Measurements from ENCODE around the gene MYMX. TPM values are rescaled to one million over a fixed set of nuclear protein-coding genes. Genes with fewer than 3 reads are reported as not detected.

Gene MYMX
- polyA plus RNA-seq, 3 donors = not detected

DNA sequence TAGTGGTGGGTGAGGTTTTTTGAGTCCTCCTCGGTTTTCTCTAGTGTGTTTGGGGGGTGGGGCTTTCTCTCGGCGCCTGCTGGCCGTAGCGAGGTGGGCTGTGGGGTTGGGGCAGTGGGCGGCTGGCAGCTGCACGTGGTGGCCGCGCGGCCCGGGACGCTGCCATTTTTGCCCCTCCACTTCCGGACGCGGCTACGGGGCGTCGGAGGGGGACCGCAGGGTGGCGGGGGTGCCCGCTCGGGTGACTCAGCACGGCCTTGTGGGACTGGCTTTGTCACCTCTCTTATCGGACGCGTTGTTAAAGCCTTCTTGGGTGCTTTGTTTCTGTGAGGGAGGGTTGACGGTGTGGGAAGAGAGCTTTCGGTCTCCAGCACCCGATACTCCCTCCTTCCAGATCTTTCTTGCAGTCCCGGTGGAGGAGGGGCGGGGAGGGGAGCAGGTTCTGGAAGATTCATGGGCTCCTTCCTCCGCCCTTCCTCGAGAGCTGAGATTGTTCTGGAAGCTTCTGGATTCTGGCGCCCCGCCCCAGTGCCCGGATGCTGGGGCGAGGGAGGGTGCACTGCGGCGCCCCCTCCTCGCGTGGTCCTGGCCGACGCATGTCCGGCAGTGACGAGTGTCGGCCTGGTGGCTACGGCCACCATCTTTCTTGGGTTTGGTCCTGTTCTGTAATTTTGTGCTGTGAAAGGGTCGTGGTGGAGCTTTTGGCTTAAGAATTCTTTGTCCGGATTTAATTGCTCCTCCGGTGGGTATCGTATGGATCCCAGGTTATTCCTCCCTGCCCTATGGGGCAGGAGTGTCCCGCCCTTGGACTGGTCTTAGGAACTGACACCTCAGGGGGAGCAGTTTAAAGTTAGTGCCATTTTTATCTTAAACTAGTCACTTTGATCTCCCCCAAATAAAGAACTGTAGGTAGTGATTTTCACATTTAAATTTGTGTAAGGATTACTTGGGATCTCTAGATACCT, 30.9 kb downstream of the MYMX start:
- DNase-seq = peak; percentile 76 to 92 (median 83)
- intact Hi-C loops (cut with micrococcal nuclease) = loop anchor here in 1 of 2 donors (5.0 kb wide), 1 partner anchor 620 kb away; the partner anchor contains the start of gene GTPBP2
- Histone ChIP-seq H4K20me1 (ENCODE audit: insufficient read depth, low read length) (peaks cover 54% of the 10 kb centered on the region), H3K9me3 (replicated peaks in 1 of 2; ENCODE audit: control insufficient read depth in 1 of 2, insufficient read depth in 1 of 2, low read length in 2 of 2) (no peaks in the 10 kb centered on the region), H3K27me3 (ENCODE audit: control insufficient read depth in 2 of 2, insufficient read depth in 2 of 2, low read length in 2 of 2) (no peaks in the 10 kb centered on the region), H3K4me1 (ENCODE audit: control insufficient read depth in 1 of 2, insufficient read depth in 2 of 2, low read length in 2 of 2) (peaks cover 19 to 36% of the 10 kb centered on the region in 2 donors), H3K4me3 (replicated peaks in 1 of 3; ENCODE audit: low read depth in 2 of 3, low read length in 3 of 3) (peak overlapping the region; percentile 69 to 100 (median 99)), H3K79me2 (ENCODE audit: insufficient read depth, low read length) (peaks cover 42% of the 10 kb centered on the region), H3K4me2 (replicated peaks; ENCODE audit: extremely low read depth, low read length, poor library complexity, severe bottlenecking) (peak overlapping the region; percentile 95), H2AFZ (ENCODE audit: insufficient read depth, low read depth, low read length, poor library complexity, severe bottlenecking) (peak overlapping the region; percentile 52), H3K36me3 (replicated peaks in 1 of 2; ENCODE audit: control insufficient read depth in 1 of 2, insufficient read depth in 2 of 2, low read length in 2 of 2) (peaks cover 33 to 41% of the 10 kb centered on the region in 2 donors), H3K27ac (ENCODE audit: low read depth in 1 of 2, low read length in 2 of 2) (peak overlapping the region; percentile 90 to 93), H3K9ac (ENCODE audit: insufficient read depth, low read length, poor library complexity, severe bottlenecking) (peak overlapping the region; percentile 87)
- Mint-ChIP-seq H3K4me3 (peak overlapping the region; percentile 96 to 98), H3K9me3 (peaks cover 0 to 2% (median 0%) of the 10 kb centered on the region in 7 donors), H3K27ac (peak overlapping the region; percentile 94 to 97 (median 96)), H3K27me3 (ENCODE audit: low read depth in 3 of 3) (peaks cover 0 to 7% (median 0%) of the 10 kb centered on the region in 3 donors), H3K4me1 (peaks cover 29% of the 10 kb centered on the region), H3K36me3 (peaks cover 42 to 43% of the 10 kb centered on the region in 2 donors)
- under 1% methylated on average over 33 of the region's 52 CpGs for WGBS (ENCODE audit: insufficient coverage)
- TF ChIP-seq, protein P1, sequence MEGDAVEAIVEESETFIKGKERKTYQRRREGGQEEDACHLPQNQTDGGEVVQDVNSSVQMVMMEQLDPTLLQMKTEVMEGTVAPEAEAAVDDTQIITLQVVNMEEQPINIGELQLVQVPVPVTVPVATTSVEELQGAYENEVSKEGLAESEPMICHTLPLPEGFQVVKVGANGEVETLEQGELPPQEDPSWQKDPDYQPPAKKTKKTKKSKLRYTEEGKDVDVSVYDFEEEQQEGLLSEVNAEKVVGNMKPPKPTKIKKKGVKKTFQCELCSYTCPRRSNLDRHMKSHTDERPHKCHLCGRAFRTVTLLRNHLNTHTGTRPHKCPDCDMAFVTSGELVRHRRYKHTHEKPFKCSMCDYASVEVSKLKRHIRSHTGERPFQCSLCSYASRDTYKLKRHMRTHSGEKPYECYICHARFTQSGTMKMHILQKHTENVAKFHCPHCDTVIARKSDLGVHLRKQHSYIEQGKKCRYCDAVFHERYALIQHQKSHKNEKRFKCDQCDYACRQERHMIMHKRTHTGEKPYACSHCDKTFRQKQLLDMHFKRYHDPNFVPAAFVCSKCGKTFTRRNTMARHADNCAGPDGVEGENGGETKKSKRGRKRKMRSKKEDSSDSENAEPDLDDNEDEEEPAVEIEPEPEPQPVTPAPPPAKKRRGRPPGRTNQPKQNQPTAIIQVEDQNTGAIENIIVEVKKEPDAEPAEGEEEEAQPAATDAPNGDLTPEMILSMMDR (IDR thresholded peaks at IDR 0.05) = no peak

DNA sequence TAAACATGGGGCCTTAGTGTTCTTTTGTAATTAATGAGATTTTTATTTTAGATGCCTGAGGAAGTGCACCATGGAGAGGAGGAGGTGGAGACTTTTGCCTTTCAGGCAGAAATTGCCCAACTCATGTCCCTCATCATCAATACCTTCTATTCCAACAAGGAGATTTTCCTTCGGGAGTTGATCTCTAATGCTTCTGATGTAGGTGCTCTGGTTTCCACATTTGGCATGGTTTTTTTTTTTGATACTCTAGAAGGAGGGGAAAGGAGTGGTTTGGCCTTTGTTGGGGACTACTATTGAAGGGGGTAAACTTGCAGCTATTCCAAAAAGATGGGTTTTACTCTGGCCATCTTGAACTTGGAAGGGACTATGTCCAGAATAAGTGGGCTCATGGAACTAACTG, 31.9 kb downstream of the MYMX start:
- no peak for DNase-seq
- H3K4me1 ChIP-seq (ENCODE audit: control insufficient read depth in 1 of 2, insufficient read depth in 2 of 2, low read length in 2 of 2) = peaks cover 19 to 36% of the 10 kb centered on the region in 2 donors

More for the DNA sequence above, 31.9 kb downstream of the MYMX start:
- Histone ChIP-seq H2AFZ (ENCODE audit: insufficient read depth, low read depth, low read length, poor library complexity, severe bottlenecking) (no peak overlapping the region), H3K79me2 (ENCODE audit: insufficient read depth, low read length) (peaks cover 42% of the 10 kb centered on the region), H3K9me3 (replicated peaks in 1 of 2; ENCODE audit: control insufficient read depth in 1 of 2, insufficient read depth in 1 of 2, low read length in 2 of 2) (no peaks in the 10 kb centered on the region), H3K9ac (ENCODE audit: insufficient read depth, low read length, poor library complexity, severe bottlenecking) (no peak overlapping the region), H3K4me3 (replicated peaks in 1 of 3; ENCODE audit: low read depth in 2 of 3, low read length in 3 of 3) (peak overlapping the region in 2 of 3 experiments; percentile 69 to 100), H3K4me2 (replicated peaks; ENCODE audit: extremely low read depth, low read length, poor library complexity, severe bottlenecking) (peak overlapping the region; percentile 95), H3K27me3 (ENCODE audit: control insufficient read depth in 2 of 2, insufficient read depth in 2 of 2, low read length in 2 of 2) (no peaks in the 10 kb centered on the region), H3K27ac (ENCODE audit: low read depth in 1 of 2, low read length in 2 of 2) (peak overlapping the region in 1 of 2 donors; percentile 90), H3K36me3 (replicated peaks in 1 of 2; ENCODE audit: control insufficient read depth in 1 of 2, insufficient read depth in 2 of 2, low read length in 2 of 2) (peaks cover 42 to 50% of the 10 kb centered on the region in 2 donors), H4K20me1 (ENCODE audit: insufficient read depth, low read length) (peaks cover 63% of the 10 kb centered on the region)
- intact Hi-C loops (cut with micrococcal nuclease) = loop anchor here in 1 of 2 donors (5.0 kb wide), 1 partner anchor 621 kb away; the partner anchor contains the start of gene GTPBP2
- Mint-ChIP-seq H3K27me3 (ENCODE audit: low read depth in 3 of 3) (peaks cover 0 to 7% (median 0%) of the 10 kb centered on the region in 3 donors), H3K9me3 (peaks cover 0 to 2% (median 0%) of the 10 kb centered on the region in 7 donors), H3K4me3 (peak overlapping the region; percentile 96 to 98), H3K4me1 (peaks cover 34% of the 10 kb centered on the region), H3K27ac (peak overlapping the region in 5 of 7 donors; percentile 40 to 96 (median 94)), H3K36me3 (peaks cover 51 to 53% of the 10 kb centered on the region in 2 donors)
- TF ChIP-seq, protein P1 (IDR thresholded peaks at IDR 0.05) = no peak
- WGBS (ENCODE audit: insufficient coverage) = no CpG with 5 or more reads among the region's 1 CpG
